K562 (cell line): ENCODE results near the gene BTRC. TPM values are rescaled to one million over a fixed set of nuclear protein-coding genes. Genes with fewer than 3 reads are reported as not detected.

Experiments
- ATAC-seq: fragments of 200-7000 bp; cut with Tn5 transposase; 3 replicates; pipeline ENCODE4 v1.9.1; 2020; ENCODE audit warnings: moderate library complexity
- BruUV-seq: library from RNA; stranded (reverse); fragments of 400-500 nt; replicated peaks from 2 replicates; lab custom pipeline; 2021; lab: Mats Ljungman, UMichigan
- CTCF ChIA-PET: fragments of 300-600 bp; formaldehyde crosslinking; extraction: SDS; loops from one replicate; lab custom pipeline; 2021; ENCODE audit warnings: low intra/inter-chr PET ratio; lab: Yijun Ruan, JAX
- POLR2A ChIA-PET: fragments of 300-600, 350-650 bp; sonication (Branson Sonifier 250); formaldehyde crosslinking; extraction: SDS; loops from one replicate; lab custom pipeline; 2021; ENCODE audit warnings: antibody characterized with exemption, inconsistent platforms; lab: Yijun Ruan, JAX
- DNase-seq, 4 experiments: peaks; one replicate each; pipeline versions ENCODE4 v3.0.0 to v3.0.0-alpha.2; 2011 to 2018; ENCODE audit warnings: low spot score in 3 of 4, mixed read lengths in 3 of 4; ENCODE audit errors: extremely low read depth in 1 of 4
- FAIRE-seq: peaks from 2 replicates; lab custom pipeline; 2011; peaks lifted over from hg19 to GRCh38; lab: Jason Lieb, UNC
- H2AFZ ChIP-seq: 2 replicates; pipeline ENCODE4 v1.6.0; 2011; ENCODE audit warnings: low read depth, low read length, control low read depth, inconsistent platforms
- H3K27ac ChIP-seq: fragments of 200-600 bp; 3 replicates; pipeline ENCODE4 v1.8.0; 2011; ENCODE audit warnings: low read depth, mild to moderate bottlenecking, control low read depth, inconsistent platforms, low read length, moderate library complexity, mixed read lengths; ENCODE audit errors: extremely low read depth
- H3K27me3 ChIP-seq, 2 experiments: fragments of 300-600 bp in 1 of 2; 2 replicates in 1 of 2; 3 replicates in 1 of 2; pipeline versions ENCODE4 v1.6.0 to v1.8.0; 2011; ENCODE audit warnings: inconsistent platforms in 2 of 2, low read length in 2 of 2, mild to moderate bottlenecking in 1 of 2, mixed read lengths in 1 of 2, moderate library complexity in 1 of 2; ENCODE audit not compliant: control insufficient read depth in 2 of 2, insufficient read depth in 2 of 2
- H3K36me3 ChIP-seq: fragments of 300-600 bp; 3 replicates; pipeline ENCODE4 v1.8.0; 2011; ENCODE audit warnings: mild to moderate bottlenecking, low read length, inconsistent platforms; ENCODE audit not compliant: control insufficient read depth, insufficient read depth
- H3K4me1 ChIP-seq, 2 experiments: fragments of 200-600 bp in 1 of 2; replicated peaks in 1 of 2; 2 replicates in 1 of 2; 3 replicates in 1 of 2; pipeline versions ENCODE4 v1.5.1 to v1.8.0; 2011; ENCODE audit warnings: inconsistent platforms in 2 of 2, low read length in 2 of 2, mild to moderate bottlenecking in 1 of 2, mixed read lengths in 1 of 2, moderate library complexity in 1 of 2; ENCODE audit not compliant: control insufficient read depth in 2 of 2, insufficient read depth in 2 of 2
- H3K4me2 ChIP-seq: 2 replicates; pipeline ENCODE4 v1.6.1; 2011; ENCODE audit warnings: low read length, control low read depth, inconsistent platforms, mixed read lengths; ENCODE audit not compliant: insufficient read depth
- H3K4me3 ChIP-seq: fragments of 200-600 bp; sonication (generic), shearing (Covaris generic); 2 replicates; pipeline ENCODE4 v1.5.1; 2016; ENCODE audit warnings: control low read depth, inconsistent platforms
- H3K79me2 ChIP-seq: fragments of 200-600 bp; 3 replicates; pipeline ENCODE4 v1.8.0; 2011; ENCODE audit warnings: low read length, inconsistent platforms; ENCODE audit not compliant: control insufficient read depth, insufficient read depth
- H3K9ac ChIP-seq, 2 experiments: 2 replicates each; pipeline versions ENCODE4 v1.6.0 to v1.6.1; 2011; ENCODE audit warnings: low read depth in 2 of 2, low read length in 2 of 2, control low read depth in 1 of 2, inconsistent platforms in 1 of 2, mild to moderate bottlenecking in 1 of 2, mixed read lengths in 1 of 2; ENCODE audit not compliant: insufficient read depth in 1 of 2
- H3K9me1 ChIP-seq: one replicate; pipeline ENCODE4 v1.6.0; 2011; ENCODE audit warnings: inconsistent platforms, mild to moderate bottlenecking, low read length, moderate library complexity; ENCODE audit not compliant: control insufficient read depth, insufficient read depth
- H3K9me3 ChIP-seq: replicated peaks from 2 replicates; pipeline ENCODE4 v1.5.1; 2011; ENCODE audit warnings: low read depth, low read length, inconsistent platforms; ENCODE audit not compliant: control insufficient read depth, insufficient read depth
- H4K20me1 ChIP-seq: replicated peaks from 2 replicates; pipeline ENCODE4 v1.6.1; 2011; ENCODE audit warnings: low read length, inconsistent platforms, mixed read lengths; ENCODE audit not compliant: control insufficient read depth, insufficient read depth
- BRD9 ChIP-seq: fragments of 450-650 bp; IDR thresholded peaks from 2 replicates; pipeline ENCODE4 v1.6.1; 2018; ENCODE audit warnings: low read depth; ENCODE audit not compliant: partially characterized antibody
- NR2C1 ChIP-seq, 2 experiments: fragments of 450-650 bp; IDR thresholded peaks; 2 replicates each; pipeline ENCODE4 v1.6.1; 2017; ENCODE audit warnings: mild to moderate bottlenecking in 2 of 2, antibody characterized with exemption in 1 of 2, inconsistent platforms in 1 of 2, missing compliant biosample characterization in 1 of 2, missing genetic modification characterization in 1 of 2
- SREBF1 ChIP-seq: fragments of 150-350 bp; IDR thresholded peaks from 2 replicates; pipeline ENCODE4 v1.6.1; 2014; ENCODE audit warnings: antibody characterized with exemption, low read depth, low read length, borderline replicate concordance
- WGBS: fragments of 100-300 bp; shearing (Covaris generic); methylation state at CpG from one replicate; pipeline ENCODE4 v1.1.6; 2016; ENCODE audit warnings: low coverage, mixed read lengths; ENCODE audit not compliant: insufficient coverage; ENCODE audit errors: missing lambda C conversion rate; 5-methylcytosine and 5-hydroxymethylcytosine counted together
- in situ Hi-C: fragments of 300-500 bp; cut with MboI; formaldehyde crosslinking; loops from 4 replicates; pipeline ENCODE4 v1.15.0; 2018; ENCODE audit warnings: inconsistent platforms, mixed read lengths
- intact Hi-C: fragments of 100-400 bp; cut with micrococcal nuclease; formaldehyde crosslinking; loops from 2 replicates; pipeline ENCODE4 v1.14.2; 2022
- polyA plus RNA-seq, 8 experiments: library from polyadenylated mRNA; depleted of rRNA in 4 of 8; stranded (reverse) in 5 of 8; unstranded in 3 of 8; fragments of >200 nt; fragmentation: Nextera tagmentation in 2 of 8; fragmentation: Illumina TruSeq in 1 of 8; extraction: Ambion mirVana in 2 of 8; extraction: Trizol in 1 of 8; gene quantifications; 2 replicates each; pipeline versions ENCODE4 v1.2.1 to v1.2.3, GENCODE V29; 2011 to 2014; ENCODE audit warnings: inconsistent platforms in 1 of 8, missing spikeins in 1 of 8
- total RNA-seq, 7 experiments: library from RNA; depleted of rRNA in 6 of 7; stranded (reverse); fragments of >200 nt in 6 of 7; fragmentation: Illumina TruSeq in 2 of 7; extraction: Trizol in 2 of 7; gene quantifications; 2 replicates each; pipeline versions ENCODE4 v1.2.1 to v1.2.3, GENCODE V29; 2011 to 2021; ENCODE audit warnings: low replicate concordance in 1 of 7
- TF ChIP-seq, protein P1 (sequence below): fragments of 250-450 bp; sonication (Bioruptor Pico); IDR thresholded peaks from 2 replicates; pipeline ENCODE4 v1.4.0; 2020; ENCODE audit warnings: borderline replicate concordance
- TF ChIP-seq, protein P2 (sequence below): sonication (generic); formaldehyde crosslinking; IDR thresholded peaks from 2 replicates; pipeline ENCODE4 v1.8.0; 2023; ENCODE audit warnings: mild to moderate bottlenecking, missing genetic modification reagents

BTRC gene
- total and polyA plus RNA-seq, 9 of the 15 experiments (the other 6 are each of a cell fraction or from before 2014, with no cell fraction given): 1.6 to 15.4 (median 7.0) TPM

DNA sequence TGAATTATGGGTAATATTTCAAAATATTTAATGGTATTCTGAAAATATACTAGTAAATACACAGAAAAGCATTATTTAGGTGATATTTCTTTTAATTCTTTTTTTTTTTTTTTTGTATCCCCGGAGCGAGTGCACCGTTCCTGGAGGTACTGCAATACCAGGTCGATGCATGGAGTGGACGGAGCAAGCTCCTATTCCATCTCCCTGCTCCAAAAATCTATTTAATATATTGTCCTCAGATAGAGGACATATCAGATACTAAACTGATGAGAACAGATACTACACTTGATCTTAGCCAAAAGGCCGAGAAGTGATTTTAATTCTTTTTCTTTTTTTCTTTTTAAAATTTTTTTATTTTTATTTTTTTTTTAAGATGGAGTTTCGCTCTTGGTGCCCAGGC lies 10.8 kb downstream of the BTRC start:
- TF ChIP-seq, protein P1, sequence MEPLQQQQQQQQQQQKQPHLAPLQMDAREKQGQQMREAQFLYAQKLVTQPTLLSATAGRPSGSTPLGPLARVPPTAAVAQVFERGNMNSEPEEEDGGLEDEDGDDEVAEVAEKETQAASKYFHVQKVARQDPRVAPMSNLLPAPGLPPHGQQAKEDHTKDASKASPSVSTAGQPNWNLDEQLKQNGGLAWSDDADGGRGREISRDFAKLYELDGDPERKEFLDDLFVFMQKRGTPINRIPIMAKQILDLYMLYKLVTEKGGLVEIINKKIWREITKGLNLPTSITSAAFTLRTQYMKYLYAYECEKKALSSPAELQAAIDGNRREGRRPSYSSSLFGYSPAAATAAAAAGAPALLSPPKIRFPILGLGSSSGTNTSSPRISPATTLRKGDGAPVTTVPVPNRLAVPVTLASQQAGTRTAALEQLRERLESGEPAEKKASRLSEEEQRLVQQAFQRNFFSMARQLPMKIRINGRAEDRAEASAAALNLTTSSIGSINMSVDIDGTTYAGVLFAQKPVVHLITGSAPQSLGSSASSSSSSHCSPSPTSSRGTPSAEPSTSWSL: no peak
- no peak for TF ChIP-seq BRD9
- TF ChIP-seq NR2C1 (IDR thresholded peaks at IDR 0.05): no peak
- TF ChIP-seq NR2C1 (tag; IDR thresholded peaks at IDR 0.05): no peak
- TF ChIP-seq, protein P2, sequence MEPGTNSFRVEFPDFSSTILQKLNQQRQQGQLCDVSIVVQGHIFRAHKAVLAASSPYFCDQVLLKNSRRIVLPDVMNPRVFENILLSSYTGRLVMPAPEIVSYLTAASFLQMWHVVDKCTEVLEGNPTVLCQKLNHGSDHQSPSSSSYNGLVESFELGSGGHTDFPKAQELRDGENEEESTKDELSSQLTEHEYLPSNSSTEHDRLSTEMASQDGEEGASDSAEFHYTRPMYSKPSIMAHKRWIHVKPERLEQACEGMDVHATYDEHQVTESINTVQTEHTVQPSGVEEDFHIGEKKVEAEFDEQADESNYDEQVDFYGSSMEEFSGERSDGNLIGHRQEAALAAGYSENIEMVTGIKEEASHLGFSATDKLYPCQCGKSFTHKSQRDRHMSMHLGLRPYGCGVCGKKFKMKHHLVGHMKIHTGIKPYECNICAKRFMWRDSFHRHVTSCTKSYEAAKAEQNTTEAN (CRISPR knock-in tag): no peak
- no peak for TF ChIP-seq SREBF1
- Histone ChIP-seq H3K9ac (no peak overlapping the region), H3K36me3 (no peaks in the 10 kb centered on the region), H3K79me2 (no peaks in the 10 kb centered on the region; the same call in 2 of the 3 replicates), H3K4me1 (peaks cover 0 to 7% of the 10 kb centered on the region in 2 experiments; a peak in 4 of 5 replicates), H4K20me1 (no peaks in the 10 kb centered on the region), H3K4me3 (no peak overlapping the region), H3K27me3 (no peaks in the 10 kb centered on the region), H3K4me2 (no peak overlapping the region), H3K27ac (no peak overlapping the region), H3K9me3 (no peaks in the 10 kb centered on the region), H2AFZ (no peak overlapping the region), H3K9me1 (no peaks in the 10 kb centered on the region)
- 87% methylated on average over 5 of the region's 7 CpGs for WGBS
- FAIRE-seq (peak; percentile 99), DNase-seq (no peak), ATAC-seq (no peak)
- BruUV-seq: no TSS peak
- in situ Hi-C loops (no loop called here), intact Hi-C loops (no loop called here)
- ChIA-PET CTCF (no interaction called here), POLR2A (no interaction called here)
